ENCODE results near the gene CAMTA2. TPM values are rescaled to one million over a fixed set of nuclear protein-coding genes. Genes with fewer than 3 reads are reported as not detected.

Gene CAMTA2, protein sequence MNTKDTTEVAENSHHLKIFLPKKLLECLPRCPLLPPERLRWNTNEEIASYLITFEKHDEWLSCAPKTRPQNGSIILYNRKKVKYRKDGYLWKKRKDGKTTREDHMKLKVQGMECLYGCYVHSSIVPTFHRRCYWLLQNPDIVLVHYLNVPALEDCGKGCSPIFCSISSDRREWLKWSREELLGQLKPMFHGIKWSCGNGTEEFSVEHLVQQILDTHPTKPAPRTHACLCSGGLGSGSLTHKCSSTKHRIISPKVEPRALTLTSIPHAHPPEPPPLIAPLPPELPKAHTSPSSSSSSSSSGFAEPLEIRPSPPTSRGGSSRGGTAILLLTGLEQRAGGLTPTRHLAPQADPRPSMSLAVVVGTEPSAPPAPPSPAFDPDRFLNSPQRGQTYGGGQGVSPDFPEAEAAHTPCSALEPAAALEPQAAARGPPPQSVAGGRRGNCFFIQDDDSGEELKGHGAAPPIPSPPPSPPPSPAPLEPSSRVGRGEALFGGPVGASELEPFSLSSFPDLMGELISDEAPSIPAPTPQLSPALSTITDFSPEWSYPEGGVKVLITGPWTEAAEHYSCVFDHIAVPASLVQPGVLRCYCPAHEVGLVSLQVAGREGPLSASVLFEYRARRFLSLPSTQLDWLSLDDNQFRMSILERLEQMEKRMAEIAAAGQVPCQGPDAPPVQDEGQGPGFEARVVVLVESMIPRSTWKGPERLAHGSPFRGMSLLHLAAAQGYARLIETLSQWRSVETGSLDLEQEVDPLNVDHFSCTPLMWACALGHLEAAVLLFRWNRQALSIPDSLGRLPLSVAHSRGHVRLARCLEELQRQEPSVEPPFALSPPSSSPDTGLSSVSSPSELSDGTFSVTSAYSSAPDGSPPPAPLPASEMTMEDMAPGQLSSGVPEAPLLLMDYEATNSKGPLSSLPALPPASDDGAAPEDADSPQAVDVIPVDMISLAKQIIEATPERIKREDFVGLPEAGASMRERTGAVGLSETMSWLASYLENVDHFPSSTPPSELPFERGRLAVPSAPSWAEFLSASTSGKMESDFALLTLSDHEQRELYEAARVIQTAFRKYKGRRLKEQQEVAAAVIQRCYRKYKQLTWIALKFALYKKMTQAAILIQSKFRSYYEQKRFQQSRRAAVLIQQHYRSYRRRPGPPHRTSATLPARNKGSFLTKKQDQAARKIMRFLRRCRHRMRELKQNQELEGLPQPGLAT
- total RNA-seq, result 11.2 and 16.0 TPM in 2 replicates

GRCh38 chr17:4986951-4987766, at the start of gene CAMTA2:
TSS of gene CAMTA2 (minus strand) at chr17:4987675. CDS start at chr17:4986222, 1,453 bp downstream.

DNA sequence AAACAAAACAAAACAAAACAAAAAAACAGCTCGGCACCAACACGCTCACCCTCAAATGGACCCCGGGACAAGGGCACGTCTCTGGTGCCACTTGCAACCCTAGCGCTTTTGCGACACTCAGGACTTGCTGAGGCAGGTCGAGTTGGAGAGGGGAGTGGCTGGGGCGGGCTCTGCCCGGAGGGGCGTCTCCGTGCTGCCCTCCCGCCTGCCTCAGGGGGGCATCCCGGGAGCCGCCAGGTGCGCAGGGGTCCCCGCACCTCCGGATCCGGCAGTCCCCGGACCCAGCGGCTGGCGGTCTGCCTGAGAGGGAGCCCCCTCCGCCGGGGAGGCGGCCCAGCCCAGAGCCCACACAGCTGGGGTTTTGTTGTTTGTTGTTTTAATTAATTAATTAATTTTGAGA, 47.8 kb upstream of the CAMTA2 start, which contains the start of gene SLC52A1:
Gene SLC52A1 (minus strand): TSS at position 112 of the 400 bp plus-strand sequence. CDS start 820 bp downstream, outside the sequence.

DNA sequence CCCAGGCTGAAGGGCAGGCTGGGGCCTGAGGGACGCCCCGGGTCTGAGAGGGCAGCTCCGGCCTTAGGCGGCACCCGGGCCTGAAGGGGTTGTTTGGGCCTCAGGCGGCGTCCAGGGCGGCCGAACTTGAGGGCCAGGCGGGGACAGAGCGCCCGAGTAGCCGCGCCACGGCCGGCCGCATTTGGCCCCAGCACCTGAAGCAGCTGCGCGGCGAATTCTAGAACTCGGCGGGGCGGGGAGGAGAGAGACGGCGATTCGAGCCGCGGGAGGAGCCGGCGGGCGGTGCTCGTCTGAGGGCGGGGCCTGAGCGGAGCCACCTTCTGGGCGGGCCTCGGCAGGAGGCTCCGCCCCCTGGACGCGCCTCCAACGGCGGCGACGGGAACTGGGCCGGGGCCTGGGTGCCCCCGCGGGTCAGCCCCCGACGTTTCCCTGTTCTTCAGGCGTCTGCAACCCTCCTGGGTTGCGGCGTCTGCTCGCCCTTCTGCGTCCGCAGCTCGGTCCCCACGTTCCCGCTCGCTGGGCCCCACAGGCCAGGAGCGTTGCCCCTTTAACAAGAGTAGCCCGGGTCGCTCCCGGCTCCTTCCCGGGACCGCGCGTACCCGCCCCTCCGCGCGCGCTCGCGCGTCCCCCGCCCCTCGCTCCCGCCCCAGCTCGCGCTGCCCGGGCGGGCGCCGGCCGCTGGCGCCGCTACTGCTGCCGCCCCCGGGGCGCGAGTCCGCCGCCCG, 10.0 kb upstream of the CAMTA2 start, which contains the start of the genes INCA1 and KIF1C:
Gene INCA1 (minus strand): TSS at position 221 of the 725 bp plus-strand sequence. CDS start 3,085 bp downstream, outside the sequence.
Gene KIF1C (plus strand): TSS at position 649 of the 725 bp plus-strand sequence. CDS start 2,297 bp downstream, outside the sequence.

GRCh38 chr17:4967539-4968485, 19.7 kb downstream of the CAMTA2 start, which contains the start of gene SPAG7:
TSS of gene SPAG7 (minus strand) at chr17:4967817. CDS start at chr17:4967804, 13 bp downstream.

DNA sequence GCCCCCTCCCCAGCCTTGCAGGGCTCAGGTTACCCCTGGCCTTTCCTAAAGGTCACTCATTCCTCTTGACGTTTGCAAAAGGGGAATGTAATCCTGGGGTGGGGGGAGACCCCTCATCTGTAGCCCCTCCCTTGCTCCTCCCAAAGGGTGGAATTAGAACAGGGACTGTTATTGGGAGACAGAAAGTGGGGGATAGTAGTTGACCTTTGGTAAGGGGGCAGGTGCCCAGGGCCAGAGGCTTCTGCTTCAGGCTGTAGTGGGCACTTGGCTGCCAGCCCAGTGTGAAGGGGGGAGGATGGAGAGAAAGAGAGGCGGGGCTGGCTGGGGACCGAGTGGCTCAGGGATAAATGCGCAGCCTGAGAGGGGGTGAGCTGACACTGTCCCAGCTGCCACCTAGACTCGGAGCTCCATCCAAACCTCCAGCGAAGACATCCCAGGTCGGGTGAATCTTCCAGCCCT, 36.7 kb downstream of the CAMTA2 start, which contains the start of gene ENO3:
Gene ENO3 (plus strand): TSS at position 374 of the 459 bp plus-strand sequence. CDS start 711 bp downstream, outside the sequence.

DNA sequence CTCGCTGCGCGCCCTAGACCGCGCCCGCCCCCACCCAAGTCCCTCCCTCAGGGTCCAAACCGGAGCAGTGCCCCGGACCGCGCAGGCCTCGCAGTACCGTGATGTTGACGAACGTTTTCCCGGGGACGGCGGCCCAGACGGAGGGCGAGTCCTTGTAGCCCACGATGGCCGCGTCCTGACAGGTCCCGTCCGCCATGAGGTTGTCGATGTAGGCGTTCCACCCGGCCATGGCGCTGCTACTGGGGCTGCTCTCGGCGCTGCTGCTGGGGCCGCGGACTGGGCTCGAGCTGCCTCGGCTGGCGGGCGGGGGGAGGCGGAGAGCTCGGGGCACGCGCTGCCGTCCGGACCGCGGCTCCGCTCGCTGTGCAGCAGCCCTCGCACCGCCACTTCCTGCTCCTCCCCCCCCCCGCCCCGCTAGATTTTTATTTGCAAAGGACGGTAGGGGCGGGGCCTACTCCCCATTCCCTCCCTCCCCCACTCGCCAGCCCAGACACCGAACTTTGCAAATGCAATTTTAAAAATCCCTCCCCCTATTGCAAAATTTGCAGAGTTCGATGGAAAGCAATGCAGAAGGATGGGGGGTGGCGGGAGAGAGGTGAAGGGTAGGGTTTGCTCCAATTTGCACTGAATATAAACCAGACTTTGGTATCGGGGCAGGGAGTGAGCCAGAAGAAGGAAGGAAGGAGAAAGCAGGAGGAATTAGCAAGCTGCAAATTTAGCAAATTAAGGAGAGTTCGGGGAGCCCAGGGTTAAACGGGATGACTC, 39.1 kb downstream of the CAMTA2 start, which contains the start of gene PFN1:
Gene PFN1 (minus strand): TSS at position 365 of the 765 bp plus-strand sequence. CDS start 136 bp downstream, at position 229.

DNA sequence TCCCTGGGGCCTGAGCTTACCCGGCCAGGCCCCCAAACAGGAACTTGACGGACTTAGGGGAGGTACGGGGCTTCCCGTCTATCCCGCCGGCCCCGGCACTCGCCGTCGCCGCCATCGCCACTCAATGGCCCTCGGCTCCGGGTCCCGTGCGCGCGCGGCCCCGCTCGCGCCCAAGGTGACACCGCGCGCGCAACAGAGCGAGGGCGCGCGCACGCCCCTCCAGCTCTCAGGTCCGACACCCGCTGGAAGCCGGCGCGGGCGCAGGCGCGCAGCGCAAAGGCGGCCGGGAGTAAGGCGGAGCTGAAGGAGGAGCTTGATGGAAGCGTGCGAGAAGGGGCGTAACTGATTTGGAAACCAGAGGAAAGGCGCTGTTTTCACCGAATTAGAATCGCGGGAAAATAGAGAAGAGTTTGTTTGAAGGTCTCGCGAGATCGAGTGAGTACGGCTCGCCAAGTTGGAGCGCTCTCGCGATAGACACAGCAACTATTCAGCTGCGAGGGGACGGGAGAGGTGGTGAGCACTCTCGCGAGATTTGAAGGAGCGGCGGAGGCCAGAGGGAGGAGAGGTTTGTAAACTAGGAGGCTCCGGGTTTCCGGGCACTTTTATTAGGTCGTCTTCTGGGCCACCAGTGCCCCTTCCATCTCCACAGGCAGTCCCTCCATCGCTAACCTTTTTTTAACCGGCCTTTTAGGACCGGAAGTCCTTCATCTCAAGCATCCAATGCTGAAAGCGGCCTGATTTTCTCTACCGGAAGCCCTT, 47.5 kb downstream of the CAMTA2 start, which contains the start of the genes RNF167 and SLC25A11:
Gene RNF167 (plus strand): TSS at position 473 of the 759 bp plus-strand sequence. CDS start 642 bp downstream, outside the sequence.
Gene SLC25A11 (minus strand): TSS at position 251 of the 759 bp plus-strand sequence. CDS start 136 bp downstream, at position 115.

GRCh38 chr17:4931963-4932362, 55.5 kb downstream of the CAMTA2 start, which contains the start of gene GP1BA:
TSS of gene GP1BA (plus strand) at chr17:4932277. CDS start at chr17:4932605, 328 bp downstream.

Other genes with a start within 250 kb of the CAMTA2 start
- 0.44 and 1.4 TPM in 2 replicates for gene ZMYND15, start 247.8 kb downstream of the CAMTA2 start, total RNA-seq
- 6.5 and 10.0 TPM in 2 replicates for gene CXCL16, start 247.7 kb downstream of the CAMTA2 start, total RNA-seq
- not detected in 2 replicates for gene TM4SF5, start 215.8 kb downstream of the CAMTA2 start, total RNA-seq
- gene VMO1, start 201.3 kb downstream of the CAMTA2 start, total RNA-seq, result 0.94 and 5.2 TPM in 2 replicates
- gene GLTPD2, start 198.7 kb downstream of the CAMTA2 start, total RNA-seq, result not detected in 2 replicates
- 84.4 and 101 TPM in 2 replicates for gene PSMB6, start 191.5 kb downstream of the CAMTA2 start, total RNA-seq
- gene PLD2, start 180.5 kb downstream of the CAMTA2 start, total RNA-seq, result 24.3 and 25.3 TPM in 2 replicates
- gene MINK1, start 154.3 kb downstream of the CAMTA2 start, total RNA-seq, result 19.1 and 33.9 TPM in 2 replicates
- gene C17orf107, start 88.1 kb downstream of the CAMTA2 start, total RNA-seq, result 4.3 and 5.4 TPM in 2 replicates
- gene CHRNE, start 84.6 kb downstream of the CAMTA2 start, total RNA-seq, result 0.31 and 0.54 TPM in 2 replicates
- gene GP1BA, start 55.4 kb downstream of the CAMTA2 start, total RNA-seq, result not detected in 2 replicates
- 33.8 and 39.6 TPM in 2 replicates for gene SLC25A11, start 47.6 kb downstream of the CAMTA2 start, total RNA-seq
- 34.7 and 41.7 TPM in 2 replicates for gene RNF167, start 47.4 kb downstream of the CAMTA2 start, total RNA-seq
- 435 and 543 TPM in 2 replicates for gene PFN1, start 39.1 kb downstream of the CAMTA2 start, total RNA-seq
- gene ENO3, start 36.6 kb downstream of the CAMTA2 start, total RNA-seq, result 1.00 and 8.8 TPM in 2 replicates
- 42.2 and 43.9 TPM in 2 replicates for gene SPAG7, start 19.9 kb downstream of the CAMTA2 start, total RNA-seq
- 0.19 and 0.68 TPM in 2 replicates for gene INCA1, start 9.8 kb upstream of the CAMTA2 start, total RNA-seq
- gene KIF1C, start 10.3 kb upstream of the CAMTA2 start, total RNA-seq, result 24.5 and 27.6 TPM in 2 replicates
- gene SLC52A1, start 47.8 kb upstream of the CAMTA2 start, total RNA-seq, result not detected in 2 replicates
- 1.00 and 2.2 TPM in 2 replicates for gene ZFP3, start 90.8 kb upstream of the CAMTA2 start, total RNA-seq
- gene ZNF232, start 124.2 kb upstream of the CAMTA2 start, total RNA-seq, result 2.6 and 5.4 TPM in 2 replicates
- gene USP6, start 128.4 kb upstream of the CAMTA2 start, total RNA-seq, result 0.05 TPM in 1 of 2 replicates, not detected in the other
- 2.3 and 4.3 TPM in 2 replicates for gene ZNF594, start 204.2 kb upstream of the CAMTA2 start, total RNA-seq
- not detected in 2 replicates for gene SCIMP, start 247.2 kb upstream of the CAMTA2 start, total RNA-seq